ENCODE data around the gene CRYBB1.

DNA sequence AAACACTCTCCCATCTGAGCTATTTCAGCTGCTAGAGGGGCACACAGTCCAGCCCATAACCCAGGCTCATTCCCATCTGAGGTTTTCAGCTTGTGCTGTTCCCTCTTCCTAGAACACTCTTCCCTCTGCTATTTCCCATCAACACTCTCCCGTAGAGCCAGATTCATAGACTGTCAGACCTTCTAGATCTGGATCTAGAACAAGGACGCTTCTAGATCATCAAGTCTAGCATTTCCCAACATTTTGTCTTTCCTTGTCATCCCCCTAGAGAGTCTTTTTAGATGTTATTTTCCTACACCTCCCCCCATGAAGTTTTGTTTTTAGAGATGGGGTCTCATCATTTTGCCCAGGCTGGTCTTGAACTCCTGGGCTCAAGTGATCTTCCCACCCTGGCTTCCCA, 17.3 kb upstream of the CRYBB1 start:
- no peak for TF ChIP-seq EZH2 (optimal IDR thresholded peaks at IDR 0.05; ENCODE audit: low read depth, low read length)
- TF ChIP-seq, protein P1, sequence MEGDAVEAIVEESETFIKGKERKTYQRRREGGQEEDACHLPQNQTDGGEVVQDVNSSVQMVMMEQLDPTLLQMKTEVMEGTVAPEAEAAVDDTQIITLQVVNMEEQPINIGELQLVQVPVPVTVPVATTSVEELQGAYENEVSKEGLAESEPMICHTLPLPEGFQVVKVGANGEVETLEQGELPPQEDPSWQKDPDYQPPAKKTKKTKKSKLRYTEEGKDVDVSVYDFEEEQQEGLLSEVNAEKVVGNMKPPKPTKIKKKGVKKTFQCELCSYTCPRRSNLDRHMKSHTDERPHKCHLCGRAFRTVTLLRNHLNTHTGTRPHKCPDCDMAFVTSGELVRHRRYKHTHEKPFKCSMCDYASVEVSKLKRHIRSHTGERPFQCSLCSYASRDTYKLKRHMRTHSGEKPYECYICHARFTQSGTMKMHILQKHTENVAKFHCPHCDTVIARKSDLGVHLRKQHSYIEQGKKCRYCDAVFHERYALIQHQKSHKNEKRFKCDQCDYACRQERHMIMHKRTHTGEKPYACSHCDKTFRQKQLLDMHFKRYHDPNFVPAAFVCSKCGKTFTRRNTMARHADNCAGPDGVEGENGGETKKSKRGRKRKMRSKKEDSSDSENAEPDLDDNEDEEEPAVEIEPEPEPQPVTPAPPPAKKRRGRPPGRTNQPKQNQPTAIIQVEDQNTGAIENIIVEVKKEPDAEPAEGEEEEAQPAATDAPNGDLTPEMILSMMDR (IDR thresholded peaks at IDR 0.05; ENCODE audit: low read length) = no peak

Data from MM.1S (cell line).